ENCODE results near the gene USP32. TPM values are rescaled to one million over a fixed set of nuclear protein-coding genes. Genes with fewer than 3 reads are reported as not detected.

USP32 gene
- total RNA-seq, 2 experiments from 2014 or later = 36.7 to 44.0 TPM

- Mint-ChIP-seq H3K9me3 (ENCODE audit: insufficient read depth) (no peaks in the 10 kb centered on the region), H3K4me1 (ENCODE audit: low read depth) (peaks cover 2% of the 10 kb centered on the region), H3K36me3 (ENCODE audit: low read depth) (no peaks in the 10 kb centered on the region), H3K4me3 (no peak overlapping the region), H3K27me3 (ENCODE audit: low read depth) (no peaks in the 10 kb centered on the region), H3K27ac (no peak overlapping the region)
- no peak for DNase-seq
- ChIA-PET POLR2A (no interaction called here), CTCF (interaction anchor here (1.3 kb wide), 1 partner anchor 51 kb away, joined by 3 read pairs; no protein-coding TSS in a partner anchor)
- no peak for ATAC-seq
Measured at GRCh38 chr17:60363700-60364405, 28.1 kb downstream of the USP32 start.

DNA sequence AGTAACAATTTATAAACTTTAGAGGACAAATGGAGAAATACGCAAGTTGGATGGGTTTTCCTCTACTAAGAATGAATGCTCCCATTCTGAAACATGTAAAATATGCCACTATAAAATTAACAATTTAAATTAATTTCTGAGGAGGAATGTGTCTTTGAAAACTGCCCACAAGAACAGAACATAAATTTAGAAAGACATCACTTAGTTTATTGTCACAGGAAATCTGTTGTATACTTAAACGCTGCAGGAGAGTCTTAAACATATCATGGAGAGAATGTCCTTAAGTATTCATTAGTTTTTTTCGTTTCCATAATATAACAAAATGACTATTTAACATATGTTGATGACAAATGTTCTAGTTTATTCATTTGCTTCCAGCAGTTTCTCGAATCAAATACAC, 29.6 kb downstream of the USP32 start:
- Mint-ChIP-seq H3K27ac (no peak overlapping the region), H3K36me3 (ENCODE audit: low read depth) (peaks cover 2% of the 10 kb centered on the region), H3K9me3 (ENCODE audit: insufficient read depth) (no peaks in the 10 kb centered on the region), H3K27me3 (ENCODE audit: low read depth) (no peaks in the 10 kb centered on the region), H3K4me1 (ENCODE audit: low read depth) (no peaks in the 10 kb centered on the region), H3K4me3 (no peak overlapping the region)
- ATAC-seq = no peak
- POLR2A ChIA-PET = no interaction called here
- CTCF ChIA-PET = interaction anchor here (0.6 kb wide), 1 partner anchor 113 kb away, joined by 3 read pairs; no protein-coding TSS in a partner anchor
- no peak for DNase-seq

DNA sequence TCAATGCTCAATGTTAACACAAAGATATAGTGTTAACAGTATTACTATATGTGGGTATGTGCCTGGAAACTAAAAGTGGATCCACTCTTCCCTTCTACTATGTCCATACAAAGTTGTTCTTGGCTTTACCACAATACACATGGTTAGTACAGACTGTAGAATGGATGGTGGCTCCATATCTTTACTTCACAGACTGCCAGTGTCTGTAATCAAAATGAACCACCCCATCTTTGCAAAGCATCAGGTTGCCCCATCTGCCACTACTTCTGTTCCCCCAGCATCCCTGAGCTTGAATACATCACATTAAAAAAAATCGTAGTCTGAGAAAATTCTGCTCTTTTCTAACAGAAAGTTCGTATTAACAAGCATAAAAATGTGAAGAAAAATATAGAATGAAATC, 30.0 kb downstream of the USP32 start:
- Mint-ChIP-seq H3K27ac (no peak overlapping the region), H3K4me3 (no peak overlapping the region), H3K4me1 (ENCODE audit: low read depth) (peaks cover under 1% of the 10 kb centered on the region), H3K27me3 (ENCODE audit: low read depth) (no peaks in the 10 kb centered on the region), H3K36me3 (ENCODE audit: low read depth) (peaks cover 4% of the 10 kb centered on the region), H3K9me3 (ENCODE audit: insufficient read depth) (no peaks in the 10 kb centered on the region)
- DNase-seq (no peak), ATAC-seq (no peak)
- POLR2A ChIA-PET = no interaction called here
- CTCF ChIA-PET = no interaction called here

- DNase-seq (no peak), ATAC-seq (no peak)
- H3K27me3 Mint-ChIP-seq (ENCODE audit: low read depth) = no peaks in the 10 kb centered on the region
- CTCF ChIA-PET = no interaction called here
- no peak overlapping the region for H3K27ac Mint-ChIP-seq
- H3K4me1 Mint-ChIP-seq (ENCODE audit: low read depth) = peaks cover 24% of the 10 kb centered on the region
- H3K4me3 Mint-ChIP-seq = no peak overlapping the region
- no peaks in the 10 kb centered on the region for H3K9me3 Mint-ChIP-seq (ENCODE audit: insufficient read depth)
- POLR2A ChIA-PET = no interaction called here
- H3K36me3 Mint-ChIP-seq (ENCODE audit: low read depth) = peaks cover 11% of the 10 kb centered on the region
Measured at GRCh38 chr17:60359415-60359814, 32.5 kb downstream of the USP32 start.

GRCh38 chr17:60358606-60359225, 33.2 kb downstream of the USP32 start:
- peaks cover 27% of the 10 kb centered on the region for H3K4me1 Mint-ChIP-seq (ENCODE audit: low read depth)
- no peak overlapping the region for H3K27ac Mint-ChIP-seq
- ChIA-PET CTCF (no interaction called here), POLR2A (no interaction called here)
- H3K36me3 Mint-ChIP-seq (ENCODE audit: low read depth) = peaks cover 11% of the 10 kb centered on the region
- H3K4me3 Mint-ChIP-seq = no peak overlapping the region
- ATAC-seq = no peak
- no peaks in the 10 kb centered on the region for H3K27me3 Mint-ChIP-seq (ENCODE audit: low read depth)
- no peaks in the 10 kb centered on the region for H3K9me3 Mint-ChIP-seq (ENCODE audit: insufficient read depth)
- DNase-seq = no peak

DNA sequence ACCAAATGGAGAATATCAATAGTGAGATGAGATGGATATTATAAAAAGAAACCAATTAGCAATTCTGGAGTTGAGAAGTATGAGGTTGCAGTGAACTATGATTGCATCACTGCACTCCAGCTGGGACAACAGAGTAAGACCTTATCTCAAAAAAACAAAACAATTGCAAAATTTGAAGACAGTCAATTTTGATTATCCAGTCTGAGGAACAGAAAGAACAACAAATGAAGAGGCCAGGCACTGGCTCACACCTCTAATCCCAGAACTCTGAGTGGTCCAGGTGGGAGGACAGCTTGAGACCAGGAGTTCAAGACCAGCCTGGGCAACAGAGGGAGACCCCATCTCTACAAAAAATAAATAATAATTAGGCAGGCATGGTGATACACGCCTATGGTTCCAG, 35.0 kb downstream of the USP32 start:
- CTCF ChIA-PET = interaction anchor here (1.1 kb wide), 1 partner anchor 35 kb away, joined by 3 read pairs; the partner anchor contains the start of gene USP32
- H3K36me3 Mint-ChIP-seq (ENCODE audit: low read depth) = peaks cover 11% of the 10 kb centered on the region
- no peaks in the 10 kb centered on the region for H3K27me3 Mint-ChIP-seq (ENCODE audit: low read depth)
- POLR2A ChIA-PET = interaction anchor here (1.3 kb wide), 1 partner anchor 35 kb away, joined by 3 read pairs; the partner anchor contains the start of gene USP32
- H3K4me1 Mint-ChIP-seq (ENCODE audit: low read depth) = peaks cover 27% of the 10 kb centered on the region
- no peak overlapping the region for H3K4me3 Mint-ChIP-seq
- no peaks in the 10 kb centered on the region for H3K9me3 Mint-ChIP-seq (ENCODE audit: insufficient read depth)
- DNase-seq (no peak), ATAC-seq (no peak)
- no peak overlapping the region for H3K27ac Mint-ChIP-seq

DNA sequence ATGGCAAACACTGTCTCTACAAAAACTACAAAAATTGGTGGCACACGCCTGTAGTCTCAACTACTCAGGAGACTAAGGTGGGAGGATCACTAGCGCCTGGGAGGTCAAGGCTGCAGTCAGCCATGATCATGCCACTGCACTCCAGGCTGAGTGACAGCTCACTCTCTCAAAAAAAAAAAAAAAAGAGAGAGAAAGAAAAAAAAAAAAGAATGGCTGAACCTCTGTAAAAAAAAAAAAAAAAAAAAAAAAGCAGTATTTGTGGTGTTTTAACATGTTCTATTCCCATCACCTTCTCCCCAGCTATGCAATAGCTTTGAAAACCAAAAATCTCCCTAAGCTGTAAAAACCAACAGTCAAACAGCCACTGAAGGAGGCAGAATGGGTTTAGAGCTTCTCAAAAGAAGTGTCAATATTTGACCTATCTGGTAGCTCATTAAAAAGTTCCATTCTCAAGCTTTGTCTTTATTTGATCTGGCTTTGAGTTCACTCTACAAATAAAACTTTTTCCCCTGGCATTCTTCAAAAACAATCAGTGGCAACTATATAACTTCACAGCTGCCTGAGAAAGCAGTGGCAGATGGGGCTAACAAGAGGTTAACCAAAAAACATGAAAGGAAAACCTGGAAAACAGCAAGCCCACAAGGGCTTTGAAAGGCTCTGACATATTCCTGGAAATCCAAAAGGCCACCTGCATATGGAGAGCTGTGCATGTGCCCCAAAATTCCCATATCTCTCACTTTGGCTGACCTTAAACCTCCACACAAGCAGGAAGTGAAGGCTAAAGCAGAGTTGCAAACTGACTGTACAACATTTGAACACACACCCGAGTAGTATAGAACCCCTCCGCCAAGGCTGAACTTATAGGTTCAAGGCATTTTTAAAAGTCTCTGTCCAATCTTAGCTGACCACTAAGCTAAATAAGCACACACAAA, 36.0 kb downstream of the USP32 start:
- H3K27me3 Mint-ChIP-seq (ENCODE audit: low read depth) = no peaks in the 10 kb centered on the region
- no peak overlapping the region for H3K4me3 Mint-ChIP-seq
- ChIA-PET CTCF (interaction anchor here (1.0 to 1.4 kb wide), 4 partner anchors 9 to 214 kb away, joined by 3 to 4 read pairs (median 3); partner anchors contain the start of gene USP32), POLR2A (interaction anchor here (0.9 kb wide), 1 partner anchor 36 kb away, joined by 3 read pairs; the partner anchor contains the start of gene USP32)
- DNase-seq (no peak), ATAC-seq (no peak)
- no peaks in the 10 kb centered on the region for H3K9me3 Mint-ChIP-seq (ENCODE audit: insufficient read depth)
- peak overlapping the region; percentile 15 for H3K27ac Mint-ChIP-seq
- H3K36me3 Mint-ChIP-seq (ENCODE audit: low read depth) = peaks cover 11% of the 10 kb centered on the region
- H3K4me1 Mint-ChIP-seq (ENCODE audit: low read depth) = peaks cover 27% of the 10 kb centered on the region

DNA sequence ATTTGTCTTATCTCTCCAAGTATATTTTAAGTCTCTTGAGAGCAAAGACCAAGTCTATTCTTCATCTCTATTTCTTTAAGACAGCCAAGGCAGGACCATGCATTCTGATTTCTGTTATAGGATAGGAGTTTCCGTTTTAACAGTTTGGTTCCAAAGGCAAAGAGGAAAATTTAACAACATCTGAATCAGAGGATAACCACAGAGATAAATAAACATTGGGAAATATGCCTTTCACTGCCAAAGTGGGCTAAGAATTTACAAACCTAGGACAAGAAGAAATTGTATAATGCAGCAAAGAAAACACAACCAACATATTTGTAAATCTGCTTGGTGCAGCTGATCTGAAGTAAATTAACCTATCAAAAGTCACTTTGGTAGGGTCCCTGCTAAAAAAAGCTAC, 37.7 kb downstream of the USP32 start:
- peaks cover 11% of the 10 kb centered on the region for H3K36me3 Mint-ChIP-seq (ENCODE audit: low read depth)
- H3K4me3 Mint-ChIP-seq = no peak overlapping the region
- no peak for ATAC-seq
- POLR2A ChIA-PET = no interaction called here
- DNase-seq = no peak
- H3K9me3 Mint-ChIP-seq (ENCODE audit: insufficient read depth) = no peaks in the 10 kb centered on the region
- CTCF ChIA-PET = interaction anchor here (0.7 to 1.4 kb wide), 2 partner anchors 39 to 40 kb away, joined by 3 read pairs; no protein-coding TSS in a partner anchor
- no peak overlapping the region for H3K27ac Mint-ChIP-seq
- H3K27me3 Mint-ChIP-seq (ENCODE audit: low read depth) = no peaks in the 10 kb centered on the region
- H3K4me1 Mint-ChIP-seq (ENCODE audit: low read depth) = peaks cover 27% of the 10 kb centered on the region

- Mint-ChIP-seq H3K9me3 (ENCODE audit: insufficient read depth) (no peaks in the 10 kb centered on the region), H3K4me3 (no peak overlapping the region), H3K27me3 (ENCODE audit: low read depth) (no peaks in the 10 kb centered on the region), H3K27ac (no peak overlapping the region), H3K36me3 (ENCODE audit: low read depth) (peaks cover 11% of the 10 kb centered on the region), H3K4me1 (ENCODE audit: low read depth) (peaks cover 27% of the 10 kb centered on the region)
- ATAC-seq = no peak
- POLR2A ChIA-PET = no interaction called here
- CTCF ChIA-PET = interaction anchor here (1.4 kb wide), 1 partner anchor 39 kb away, joined by 3 read pairs; no protein-coding TSS in a partner anchor
- DNase-seq = no peak
Measured at GRCh38 chr17:60353773-60354172, 38.2 kb downstream of the USP32 start.

DNA sequence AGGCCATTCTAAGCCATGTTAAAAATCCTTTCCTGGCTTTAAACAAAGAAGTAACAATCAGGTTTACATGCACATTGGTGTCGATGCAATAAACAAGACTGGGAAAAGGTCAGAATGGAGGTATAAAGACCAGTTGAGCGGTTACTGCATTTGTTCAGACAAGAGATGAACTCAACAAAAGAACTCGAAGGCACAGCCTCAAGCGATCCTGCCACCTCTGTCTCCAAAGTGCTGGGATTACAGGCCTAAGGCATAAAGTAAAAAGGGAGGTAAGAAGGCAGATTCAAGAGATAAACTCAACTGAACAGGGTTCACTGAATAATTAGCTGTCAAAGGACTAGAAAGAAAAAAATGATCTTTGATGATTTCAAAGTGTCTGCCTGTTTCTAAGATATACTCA, 39.4 kb downstream of the USP32 start:
- H3K36me3 Mint-ChIP-seq (ENCODE audit: low read depth) = peaks cover 9% of the 10 kb centered on the region
- ChIA-PET POLR2A (no interaction called here), CTCF (no interaction called here)
- H3K27me3 Mint-ChIP-seq (ENCODE audit: low read depth) = no peaks in the 10 kb centered on the region
- H3K4me3 Mint-ChIP-seq = no peak overlapping the region
- no peaks in the 10 kb centered on the region for H3K9me3 Mint-ChIP-seq (ENCODE audit: insufficient read depth)
- ATAC-seq (no peak), DNase-seq (no peak)
- no peak overlapping the region for H3K27ac Mint-ChIP-seq
- peaks cover 27% of the 10 kb centered on the region for H3K4me1 Mint-ChIP-seq (ENCODE audit: low read depth)

DNA sequence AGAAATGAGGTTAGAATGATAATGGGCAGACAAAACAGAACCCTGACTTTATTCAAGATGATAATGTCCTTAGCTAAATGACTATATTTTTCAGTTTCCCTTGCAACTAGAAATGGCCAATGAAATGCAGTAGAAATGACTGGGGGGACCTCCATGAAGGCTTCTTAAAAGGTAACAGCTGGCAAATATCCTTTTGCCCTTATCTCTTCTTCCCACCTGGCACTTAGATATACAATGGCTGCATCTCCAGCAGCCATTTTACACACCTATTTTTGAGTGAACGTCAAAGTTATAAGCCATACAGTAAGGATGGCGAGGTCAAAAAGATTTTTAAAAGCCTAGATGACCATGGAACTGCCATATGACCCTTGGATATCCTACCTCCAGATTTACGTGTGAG, 39.9 kb downstream of the USP32 start:
- DNase-seq = no peak
- peaks cover 27% of the 10 kb centered on the region for H3K4me1 Mint-ChIP-seq (ENCODE audit: low read depth)
- ChIA-PET CTCF (interaction anchor here (0.6 kb wide), 1 partner anchor 38 kb away, joined by 4 read pairs; no protein-coding TSS in a partner anchor), POLR2A (no interaction called here)
- no peak for ATAC-seq
- H3K4me3 Mint-ChIP-seq = no peak overlapping the region
- H3K9me3 Mint-ChIP-seq (ENCODE audit: insufficient read depth) = no peaks in the 10 kb centered on the region
- no peak overlapping the region for H3K27ac Mint-ChIP-seq
- H3K36me3 Mint-ChIP-seq (ENCODE audit: low read depth) = peaks cover 9% of the 10 kb centered on the region
- no peaks in the 10 kb centered on the region for H3K27me3 Mint-ChIP-seq (ENCODE audit: low read depth)
